Right atrium auricular region (tissue), 2 donors: ENCODE results near the gene FIG4. TPM values are rescaled to one million over a fixed set of nuclear protein-coding genes. Genes with fewer than 3 reads are reported as not detected.

Experiments
- DNase-seq: peaks from one replicate; pipeline ENCODE4 v3.0.0-alpha.2; 2019; ENCODE audit warnings: low spot score
- H3K27ac ChIP-seq, 2 donors: fragments of 200-600 bp; sonication (generic); 1 replicate in 1 of 2; 2 replicates in 1 of 2; pipeline ENCODE4 v1.5.1; 2016 to 2019
- H3K27me3 ChIP-seq, 2 donors: fragments of 200-600 bp; sonication (generic); one replicate each; pipeline versions ENCODE4 v1.5.1 to v1.6.0; 2017 to 2019
- H3K36me3 ChIP-seq: fragments of 200-600 bp; sonication (generic); one replicate; pipeline ENCODE4 v1.5.1; 2016
- H3K4me1 ChIP-seq, 2 donors: fragments of 200-600 bp; sonication (generic); one replicate each; pipeline versions ENCODE4 v1.5.1 to v1.6.0; 2017 to 2019
- H3K4me3 ChIP-seq, 2 donors: fragments of 200-600 bp; sonication (generic); 1 replicate in 1 of 2; 2 replicates in 1 of 2; pipeline ENCODE4 v1.5.1; 2017 to 2019; ENCODE audit warnings: mild to moderate bottlenecking in 1 of 2, moderate library complexity in 1 of 2
- H3K9me3 ChIP-seq, 2 donors: fragments of 200-600 bp; sonication (generic); one replicate each; pipeline ENCODE4 v1.5.1; 2019
- CTCF ChIP-seq, 2 donors: fragments of 200-600 bp; sonication (generic); IDR thresholded peaks; one replicate each; pipeline ENCODE4 v1.5.1; 2019; ENCODE audit warnings: antibody characterized with exemption in 2 of 2
- total RNA-seq, 2 donors: library from RNA; depleted of rRNA; stranded (reverse); fragments of >200 nt; gene quantifications; one replicate each; pipeline ENCODE4 v1.1.0, GENCODE V29; 2016

FIG4 gene
- total RNA-seq, 2 donors from 2014 or later: 6.2 to 9.6 TPM

- Histone ChIP-seq H3K27me3 (no peaks in the 10 kb centered on the region), H3K9me3 (no peaks in the 10 kb centered on the region), H3K36me3 (peaks cover 6% of the 10 kb centered on the region), H3K27ac (peak overlapping the region; percentile 48 to 62), H3K4me3 (no peak overlapping the region), H3K4me1 (peaks cover 0 to 18% of the 10 kb centered on the region in 2 donors)
- DNase-seq: no peak
- TF ChIP-seq CTCF (IDR thresholded peaks at IDR 0.05): no peak
Observed at GRCh38 chr6:109794201-109794923, 103.3 kb downstream of the FIG4 start.

- no peak for TF ChIP-seq CTCF (IDR thresholded peaks at IDR 0.05)
- H3K27me3 ChIP-seq: no peaks in the 10 kb centered on the region
- no peak for DNase-seq
- peaks cover 6% of the 10 kb centered on the region for H3K36me3 ChIP-seq
- H3K4me1 ChIP-seq: peaks cover 0 to 18% of the 10 kb centered on the region in 2 donors
- no peak overlapping the region for H3K4me3 ChIP-seq
- H3K27ac ChIP-seq: no peak overlapping the region
- no peaks in the 10 kb centered on the region for H3K9me3 ChIP-seq
Observed at GRCh38 chr6:109795994-109796555, 105.0 kb downstream of the FIG4 start.

- Histone ChIP-seq H3K27me3 (no peaks in the 10 kb centered on the region), H3K27ac (no peak overlapping the region), H3K4me3 (no peak overlapping the region), H3K9me3 (no peaks in the 10 kb centered on the region), H3K36me3 (peaks cover 6% of the 10 kb centered on the region), H3K4me1 (peaks cover 0 to 6% of the 10 kb centered on the region in 2 donors)
- TF ChIP-seq CTCF (IDR thresholded peaks at IDR 0.05): no peak
- no peak for DNase-seq
Observed at GRCh38 chr6:109799129-109799528, 108.0 kb downstream of the FIG4 start.

GRCh38 chr6:109799664-109800063, 108.6 kb downstream of the FIG4 start:
- H3K4me1 ChIP-seq: peaks cover 0 to under 1% of the 10 kb centered on the region in 2 donors
- H3K9me3 ChIP-seq: no peaks in the 10 kb centered on the region
- H3K36me3 ChIP-seq: peaks cover 6% of the 10 kb centered on the region
- DNase-seq: no peak
- no peaks in the 10 kb centered on the region for H3K27me3 ChIP-seq
- no peak overlapping the region for H3K27ac ChIP-seq
- H3K4me3 ChIP-seq: no peak overlapping the region
- TF ChIP-seq CTCF (IDR thresholded peaks at IDR 0.05): no peak

GRCh38 chr6:109800771-109801170, 109.7 kb downstream of the FIG4 start:
- H3K36me3 ChIP-seq: peaks cover 6% of the 10 kb centered on the region

More at GRCh38 chr6:109800771-109801170, 109.7 kb downstream of the FIG4 start:
- no peak overlapping the region for H3K4me3 ChIP-seq
- H3K9me3 ChIP-seq: no peaks in the 10 kb centered on the region
- no peak for TF ChIP-seq CTCF (IDR thresholded peaks at IDR 0.05)
- H3K27me3 ChIP-seq: no peaks in the 10 kb centered on the region
- no peak overlapping the region for H3K27ac ChIP-seq
- DNase-seq: no peak
- H3K4me1 ChIP-seq: no peaks in the 10 kb centered on the region
